ENCODE data around the gene GPHA2.

DNA sequence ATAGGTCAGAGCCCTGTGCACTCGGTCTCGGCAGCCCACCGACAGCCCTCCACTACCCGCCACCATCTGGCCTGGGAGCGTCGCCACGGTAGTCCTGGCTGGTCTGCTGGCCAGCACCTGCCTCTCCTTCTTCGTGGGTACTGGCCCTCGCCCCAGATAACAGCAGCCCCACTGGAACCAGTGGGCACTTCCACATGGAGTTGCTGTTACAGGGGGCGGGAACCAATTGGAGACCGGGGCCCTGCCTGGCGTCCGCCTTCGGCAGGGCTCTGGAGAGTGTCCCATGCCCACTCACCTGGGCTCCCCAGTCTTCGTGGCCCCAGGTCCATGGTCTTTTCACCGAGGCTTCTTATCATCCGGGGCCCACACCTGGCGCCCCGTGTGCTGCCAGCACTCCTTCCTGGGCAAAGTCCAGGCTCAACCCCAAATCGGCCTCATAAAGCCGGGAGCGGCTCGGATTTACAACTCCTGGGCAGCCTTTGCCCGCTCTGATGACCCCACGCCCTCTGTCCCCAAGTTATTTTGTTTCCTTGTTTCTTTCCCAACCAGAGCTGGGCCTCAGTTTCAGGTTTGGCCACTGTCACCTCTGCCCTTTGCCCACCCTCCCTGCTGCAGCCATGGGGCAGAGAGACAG is 44.4 kb downstream of the GPHA2 start:
- TF ChIP-seq, protein P1, sequence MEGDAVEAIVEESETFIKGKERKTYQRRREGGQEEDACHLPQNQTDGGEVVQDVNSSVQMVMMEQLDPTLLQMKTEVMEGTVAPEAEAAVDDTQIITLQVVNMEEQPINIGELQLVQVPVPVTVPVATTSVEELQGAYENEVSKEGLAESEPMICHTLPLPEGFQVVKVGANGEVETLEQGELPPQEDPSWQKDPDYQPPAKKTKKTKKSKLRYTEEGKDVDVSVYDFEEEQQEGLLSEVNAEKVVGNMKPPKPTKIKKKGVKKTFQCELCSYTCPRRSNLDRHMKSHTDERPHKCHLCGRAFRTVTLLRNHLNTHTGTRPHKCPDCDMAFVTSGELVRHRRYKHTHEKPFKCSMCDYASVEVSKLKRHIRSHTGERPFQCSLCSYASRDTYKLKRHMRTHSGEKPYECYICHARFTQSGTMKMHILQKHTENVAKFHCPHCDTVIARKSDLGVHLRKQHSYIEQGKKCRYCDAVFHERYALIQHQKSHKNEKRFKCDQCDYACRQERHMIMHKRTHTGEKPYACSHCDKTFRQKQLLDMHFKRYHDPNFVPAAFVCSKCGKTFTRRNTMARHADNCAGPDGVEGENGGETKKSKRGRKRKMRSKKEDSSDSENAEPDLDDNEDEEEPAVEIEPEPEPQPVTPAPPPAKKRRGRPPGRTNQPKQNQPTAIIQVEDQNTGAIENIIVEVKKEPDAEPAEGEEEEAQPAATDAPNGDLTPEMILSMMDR (conservative IDR thresholded peaks at IDR 0.05 in 1 of 2, IDR thresholded peaks at IDR 0.05 in 1 of 2; ENCODE audit: low read depth in 1 of 2, low read length in 2 of 2) = no peak
- TF ChIP-seq EZH2 (IDR thresholded peaks at IDR 0.05; ENCODE audit: low read length, missing control alignments) = no peak
